ENCODE results near the gene BICD2. TPM values are rescaled to one million over a fixed set of nuclear protein-coding genes. Genes with fewer than 3 reads are reported as not detected.

The BICD2 gene
- total RNA-seq, 1 donor from 2014 or later, result 48.2 TPM

- H3K36me3 ChIP-seq (ENCODE audit: insufficient read depth, low read length), result no peaks in the 10 kb centered on the region
- H2AFZ ChIP-seq (ENCODE audit: low read depth, low read length), result no peak overlapping the region
- no peak for DNase-seq (ENCODE audit: low read depth)
- no peaks in the 10 kb centered on the region for H3K36me3 Mint-ChIP-seq (ENCODE audit: low read depth, unreplicated experiment)
- no peaks in the 10 kb centered on the region for H3K27me3 ChIP-seq (ENCODE audit: insufficient read depth, low read length)
- H3K27ac Mint-ChIP-seq (ENCODE audit: unreplicated experiment), result no peak overlapping the region
- no peak overlapping the region for H3K4me3 ChIP-seq (ENCODE audit: insufficient read depth, low read depth, low read length)
- FAIRE-seq, result no peak
- no peaks in the 10 kb centered on the region for H3K27me3 Mint-ChIP-seq (ENCODE audit: low read depth, unreplicated experiment)
- peak overlapping the region; percentile 95 for H3K4me3 Mint-ChIP-seq (ENCODE audit: unreplicated experiment)
- H3K4me1 Mint-ChIP-seq (ENCODE audit: low read depth, unreplicated experiment), result peaks cover 20% of the 10 kb centered on the region
- H3K9me3 Mint-ChIP-seq (ENCODE audit: unreplicated experiment), result peaks cover 2% of the 10 kb centered on the region
- peaks cover 68% of the 10 kb centered on the region for H3K79me2 ChIP-seq (ENCODE audit: insufficient read depth, low read length)
- no peak overlapping the region for H3K27ac ChIP-seq (ENCODE audit: low read depth, low read length)
- H3K4me1 ChIP-seq (ENCODE audit: insufficient read depth, low read length), result peaks cover 12% of the 10 kb centered on the region
- no peak overlapping the region for H3K9ac ChIP-seq (ENCODE audit: low read length)
- H4K20me1 ChIP-seq (ENCODE audit: insufficient read depth, low read length), result peaks cover 53% of the 10 kb centered on the region
- TF ChIP-seq CTCF (IDR thresholded peaks at IDR 0.05; ENCODE audit: insufficient read depth, low read depth, low read length) (no peak), EZH2 (IDR thresholded peaks at IDR 0.05; ENCODE audit: insufficient read depth, low read length) (no peak)
- peak overlapping the region; percentile 94 for H3K4me2 ChIP-seq (ENCODE audit: low read length)
- no peaks in the 10 kb centered on the region for H3K9me3 ChIP-seq (ENCODE audit: insufficient read depth, low read depth, low read length)
Observed at GRCh38 chr9:92762196-92762595, 2.4 kb downstream of the BICD2 start.

- TF ChIP-seq EZH2 (IDR thresholded peaks at IDR 0.05; ENCODE audit: insufficient read depth, low read length) (no peak), CTCF (IDR thresholded peaks at IDR 0.05; ENCODE audit: insufficient read depth, low read depth, low read length) (no peak)
- Histone ChIP-seq H4K20me1 (ENCODE audit: insufficient read depth, low read length) (peaks cover 57% of the 10 kb centered on the region), H3K4me1 (ENCODE audit: insufficient read depth, low read length) (peaks cover 12% of the 10 kb centered on the region), H3K36me3 (ENCODE audit: insufficient read depth, low read length) (no peaks in the 10 kb centered on the region), H3K27ac (ENCODE audit: low read depth, low read length) (no peak overlapping the region), H3K4me3 (ENCODE audit: insufficient read depth, low read depth, low read length) (no peak overlapping the region), H3K79me2 (ENCODE audit: insufficient read depth, low read length) (peaks cover 73% of the 10 kb centered on the region), H2AFZ (ENCODE audit: low read depth, low read length) (no peak overlapping the region), H3K9ac (ENCODE audit: low read length) (no peak overlapping the region), H3K9me3 (ENCODE audit: insufficient read depth, low read depth, low read length) (no peaks in the 10 kb centered on the region), H3K4me2 (ENCODE audit: low read length) (no peak overlapping the region), H3K27me3 (ENCODE audit: insufficient read depth, low read length) (no peaks in the 10 kb centered on the region)
- H3K27ac Mint-ChIP-seq (ENCODE audit: unreplicated experiment), result no peak overlapping the region
- peaks cover 20% of the 10 kb centered on the region for H3K4me1 Mint-ChIP-seq (ENCODE audit: low read depth, unreplicated experiment)
- no peak for FAIRE-seq
- peaks cover 2% of the 10 kb centered on the region for H3K9me3 Mint-ChIP-seq (ENCODE audit: unreplicated experiment)
- H3K36me3 Mint-ChIP-seq (ENCODE audit: low read depth, unreplicated experiment), result no peaks in the 10 kb centered on the region
- DNase-seq (ENCODE audit: low read depth), result no peak
- peak overlapping the region; percentile 70 for H3K4me3 Mint-ChIP-seq (ENCODE audit: unreplicated experiment)
- H3K27me3 Mint-ChIP-seq (ENCODE audit: low read depth, unreplicated experiment), result no peaks in the 10 kb centered on the region
Observed at GRCh38 chr9:92761686-92762085, 2.9 kb downstream of the BICD2 start.

GRCh38 chr9:92760494-92760893 lies 4.1 kb downstream of the BICD2 start:
- Histone ChIP-seq H3K4me3 (ENCODE audit: insufficient read depth, low read depth, low read length) (no peak overlapping the region), H3K4me2 (ENCODE audit: low read length) (no peak overlapping the region), H3K4me1 (ENCODE audit: insufficient read depth, low read length) (peaks cover 7% of the 10 kb centered on the region), H3K27me3 (ENCODE audit: insufficient read depth, low read length) (no peaks in the 10 kb centered on the region), H3K79me2 (ENCODE audit: insufficient read depth, low read length) (peaks cover 81% of the 10 kb centered on the region), H2AFZ (ENCODE audit: low read depth, low read length) (no peak overlapping the region), H3K36me3 (ENCODE audit: insufficient read depth, low read length) (no peaks in the 10 kb centered on the region), H3K9me3 (ENCODE audit: insufficient read depth, low read depth, low read length) (no peaks in the 10 kb centered on the region), H4K20me1 (ENCODE audit: insufficient read depth, low read length) (peaks cover 63% of the 10 kb centered on the region), H3K9ac (ENCODE audit: low read length) (no peak overlapping the region), H3K27ac (ENCODE audit: low read depth, low read length) (no peak overlapping the region)
- DNase-seq (ENCODE audit: low read depth) (no peak), FAIRE-seq (no peak)
- no peak overlapping the region for H3K27ac Mint-ChIP-seq (ENCODE audit: unreplicated experiment)
- H3K9me3 Mint-ChIP-seq (ENCODE audit: unreplicated experiment), result peaks cover under 1% of the 10 kb centered on the region
- no peaks in the 10 kb centered on the region for H3K27me3 Mint-ChIP-seq (ENCODE audit: low read depth, unreplicated experiment)
- H3K4me1 Mint-ChIP-seq (ENCODE audit: low read depth, unreplicated experiment), result peaks cover 15% of the 10 kb centered on the region
- no peaks in the 10 kb centered on the region for H3K36me3 Mint-ChIP-seq (ENCODE audit: low read depth, unreplicated experiment)
- no peak overlapping the region for H3K4me3 Mint-ChIP-seq (ENCODE audit: unreplicated experiment)
- no peak for TF ChIP-seq EZH2 (IDR thresholded peaks at IDR 0.05; ENCODE audit: insufficient read depth, low read length)
- TF ChIP-seq CTCF (IDR thresholded peaks at IDR 0.05; ENCODE audit: insufficient read depth, low read depth, low read length), result no peak
